ENCODE results near the gene RTN4R.
"Not testable (repeated sequence)": the region's sequence is repeated elsewhere in the genome, so short reads cannot be mapped to it uniquely, and the experiment has no call there.

The RTN4R gene

DNA sequence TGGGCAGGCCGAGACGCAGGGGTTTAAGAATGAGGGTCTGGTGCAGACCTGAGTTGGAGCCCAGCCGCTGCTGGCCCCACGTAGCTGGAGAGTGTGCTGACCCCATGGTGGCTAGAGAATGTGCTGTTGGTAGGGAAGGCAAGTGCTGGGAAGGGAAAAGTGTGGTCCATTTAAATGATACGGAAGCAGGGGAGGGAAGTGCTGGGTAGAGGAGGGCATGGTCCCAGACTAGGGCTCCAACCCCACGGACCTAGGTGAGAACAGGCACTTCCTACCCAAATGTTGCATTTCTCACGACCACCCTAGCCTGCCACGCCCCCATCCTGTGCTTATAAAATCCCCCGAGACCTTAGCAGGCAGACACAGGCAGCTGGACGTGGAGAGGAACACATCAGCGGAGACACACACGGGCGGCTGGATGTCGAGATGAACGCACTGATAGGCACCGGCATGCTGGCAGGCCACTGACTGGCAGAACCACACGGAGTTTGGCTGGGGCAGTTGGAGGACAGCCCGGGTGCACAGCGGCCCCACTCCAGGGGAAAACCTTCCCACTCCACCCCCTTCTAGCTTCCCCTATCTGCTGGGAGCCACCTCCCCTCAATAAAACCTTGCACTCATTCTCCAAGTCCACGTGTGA lies 18.8 kb upstream of the RTN4R start:
- FAIRE-seq, result not testable (repeated sequence)

DNA sequence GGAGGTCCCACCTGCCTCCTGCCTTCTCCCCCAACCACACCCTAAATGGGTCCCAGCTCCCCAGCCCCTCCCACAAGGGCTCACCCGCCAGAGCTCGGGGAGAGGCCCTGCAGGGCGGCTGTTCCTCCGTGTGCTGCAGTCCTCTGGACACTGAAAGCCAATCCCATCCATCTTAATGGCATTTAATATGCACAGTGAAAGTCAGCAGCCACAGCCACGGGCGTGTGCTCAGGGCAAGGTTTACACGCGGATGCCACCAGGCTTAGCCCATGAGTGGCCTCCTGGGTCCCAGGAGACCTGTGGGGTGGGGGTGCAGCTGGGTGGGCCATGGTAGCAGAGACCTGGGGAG lies 18.2 kb upstream of the RTN4R start:
- FAIRE-seq, result not testable (repeated sequence)

DNA sequence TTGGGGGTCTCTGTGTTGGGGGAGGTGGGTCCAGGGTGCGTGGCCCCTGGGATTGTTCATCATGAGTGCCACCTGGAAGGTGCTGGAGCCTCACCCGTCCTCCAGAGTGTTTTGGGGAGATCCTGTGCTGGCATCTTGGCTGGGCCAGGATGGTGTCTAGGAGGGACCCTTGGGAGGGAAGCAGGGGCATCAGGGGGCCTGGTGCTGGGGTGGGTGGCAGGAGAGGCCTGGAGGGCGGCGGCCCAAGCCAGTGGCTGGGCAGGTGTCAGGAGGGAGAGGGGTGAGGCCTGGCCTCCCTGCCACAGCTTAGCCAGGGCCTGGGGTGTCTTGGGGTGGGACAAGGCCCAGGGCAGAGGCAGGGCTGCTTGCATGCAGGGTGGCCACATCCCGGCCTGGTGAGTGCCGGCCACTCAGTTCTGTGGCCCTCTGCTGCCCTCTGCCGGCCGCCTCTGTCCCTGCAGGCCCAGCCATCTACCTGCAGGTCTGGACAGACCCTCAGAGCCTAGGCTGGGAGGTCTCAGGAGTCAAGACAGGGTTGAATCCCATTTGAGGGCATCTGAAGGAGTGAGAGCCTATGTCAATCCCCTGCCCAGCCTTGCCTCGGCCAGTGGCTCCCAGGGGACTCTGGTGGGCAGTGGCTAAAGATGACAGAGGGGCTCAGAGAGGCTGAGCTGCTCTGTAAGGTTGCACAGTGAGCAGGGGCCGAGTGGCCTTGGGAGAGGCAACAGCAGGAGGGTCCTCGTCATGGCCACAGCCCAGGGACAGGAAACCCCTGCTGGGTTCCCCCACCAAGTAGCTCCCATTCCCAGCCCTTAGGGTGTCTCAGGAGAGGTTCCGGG lies 17.6 kb upstream of the RTN4R start:
- FAIRE-seq, result not testable (repeated sequence)

DNA sequence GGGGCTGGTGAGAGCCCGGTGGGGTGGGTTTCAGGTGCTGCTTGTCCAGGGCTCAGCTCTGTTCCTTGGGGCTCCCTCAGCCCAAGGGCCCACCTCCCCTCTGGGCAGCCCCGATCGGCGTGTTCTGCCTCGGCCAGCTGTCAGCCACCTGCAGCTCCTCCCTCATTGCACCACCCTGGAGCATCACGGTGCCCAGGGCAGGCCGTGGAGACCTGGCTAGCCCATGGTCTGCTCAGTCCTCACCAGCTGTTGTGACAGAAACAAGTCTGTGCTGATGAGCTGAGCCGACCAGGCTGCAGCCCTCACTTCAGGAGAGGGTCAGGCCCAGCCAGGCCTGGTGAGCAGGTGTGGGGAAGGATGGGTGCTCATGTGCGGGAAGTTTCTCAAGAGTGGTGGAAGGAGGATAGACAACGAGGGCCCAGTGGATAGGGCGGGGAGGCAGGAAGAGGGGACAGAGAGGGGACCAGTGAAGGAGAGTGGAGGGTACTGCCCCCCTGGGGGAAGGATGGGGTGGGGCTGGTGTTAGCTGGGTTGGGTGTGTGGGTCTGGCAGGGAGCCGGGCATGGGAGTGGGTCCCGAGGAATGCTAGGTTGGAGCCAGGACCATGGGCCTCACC lies 16.5 kb upstream of the RTN4R start:
- no peak for FAIRE-seq

DNA sequence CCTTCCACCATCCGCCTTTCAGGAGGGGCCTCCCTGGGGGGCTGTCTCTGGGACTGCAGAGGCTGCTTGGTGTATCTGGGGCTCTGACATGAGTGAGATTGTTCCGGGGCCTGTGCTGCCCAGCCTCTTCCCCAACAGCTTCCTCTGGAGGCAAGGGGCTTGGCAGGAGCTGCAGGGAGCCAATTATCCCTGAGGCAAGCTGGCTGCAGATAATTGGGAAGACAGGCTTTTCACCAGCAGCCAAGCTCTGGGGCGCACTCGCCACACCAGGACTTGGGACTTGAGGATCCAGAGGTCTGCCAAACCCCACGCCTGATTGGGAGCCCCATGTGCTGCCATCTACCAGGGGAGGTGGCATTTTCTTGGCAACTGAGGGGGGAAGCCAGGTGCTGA lies 15.6 kb upstream of the RTN4R start:
- FAIRE-seq, result no peak

DNA sequence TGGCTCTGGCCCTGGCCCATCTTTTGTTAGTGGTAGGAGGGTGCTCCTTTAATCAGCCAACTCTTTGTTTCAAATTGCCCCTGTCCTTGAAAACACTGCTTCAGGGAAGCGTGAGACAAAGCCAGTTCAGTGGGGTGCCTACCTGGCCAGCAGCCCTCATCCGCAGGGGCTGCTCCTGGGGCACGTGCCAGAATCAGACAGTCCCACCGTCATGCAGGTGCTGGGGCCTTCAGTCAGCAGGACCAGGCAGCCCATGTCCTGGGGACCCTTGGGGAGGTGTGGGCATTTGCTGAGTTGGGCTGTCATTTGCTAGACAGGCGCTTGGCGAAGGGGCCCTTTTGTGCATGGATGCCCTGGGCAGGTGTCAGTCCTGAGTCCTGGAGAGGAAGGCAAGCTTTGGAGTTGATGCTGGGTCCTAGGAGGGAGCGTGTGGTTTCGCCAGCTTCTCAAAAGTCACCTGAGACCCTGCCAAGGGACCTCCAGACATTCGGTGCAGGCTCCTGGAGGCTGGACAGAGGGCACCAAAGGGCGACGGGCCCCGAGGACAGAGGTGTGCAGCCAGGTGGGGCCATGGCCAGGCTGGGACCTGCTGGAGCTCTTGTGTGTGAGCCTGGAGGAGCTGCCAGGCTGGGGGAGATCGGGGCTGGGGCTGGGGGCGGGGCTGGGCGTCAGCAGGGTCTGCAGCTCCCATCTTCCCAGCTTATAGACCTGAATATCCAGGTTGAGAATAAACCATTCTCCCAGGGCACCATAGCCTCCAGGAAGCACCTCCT lies 15.0 kb upstream of the RTN4R start:
- no peak for FAIRE-seq

DNA sequence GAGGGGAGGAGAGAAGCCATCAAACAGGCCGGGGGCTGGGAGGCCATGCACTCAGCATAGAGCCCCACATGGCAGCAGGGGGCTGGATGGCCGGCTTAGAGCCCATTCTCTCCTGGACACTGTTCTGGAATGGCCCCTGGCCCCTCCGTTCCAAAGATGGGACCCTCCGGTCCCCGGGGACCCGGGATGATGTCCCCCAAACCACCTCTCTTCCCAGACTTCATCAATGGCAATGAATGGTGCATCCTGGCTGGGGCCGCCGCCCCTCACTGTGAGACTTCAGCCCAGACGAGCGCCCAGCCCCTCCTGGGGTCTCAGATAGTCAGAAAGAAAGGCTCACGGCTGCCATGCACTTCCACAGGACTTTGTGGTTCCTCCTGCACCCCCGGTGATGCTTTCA lies 13.8 kb upstream of the RTN4R start:
- FAIRE-seq, result no peak

DNA sequence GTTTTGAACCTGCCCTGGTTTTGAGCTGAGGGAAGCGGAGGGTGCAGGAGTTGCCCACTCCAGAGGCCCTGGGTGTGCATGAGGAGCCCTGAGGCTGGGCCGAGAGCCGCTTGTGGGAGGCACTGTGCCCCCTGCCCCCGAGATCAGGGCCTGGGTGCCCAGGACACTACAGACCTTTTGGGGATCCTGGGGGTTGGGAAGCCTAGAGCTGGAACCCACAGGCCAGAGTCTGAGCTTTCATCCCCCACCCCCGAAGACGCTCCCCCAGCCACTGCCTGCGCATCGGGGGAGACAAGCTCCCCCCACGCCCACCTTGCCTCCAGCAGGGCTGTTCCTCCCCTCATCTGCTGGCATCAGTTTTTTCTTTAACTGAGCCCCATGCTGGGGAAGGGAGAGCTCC lies 13.4 kb upstream of the RTN4R start:
- FAIRE-seq, result not testable (repeated sequence)

DNA sequence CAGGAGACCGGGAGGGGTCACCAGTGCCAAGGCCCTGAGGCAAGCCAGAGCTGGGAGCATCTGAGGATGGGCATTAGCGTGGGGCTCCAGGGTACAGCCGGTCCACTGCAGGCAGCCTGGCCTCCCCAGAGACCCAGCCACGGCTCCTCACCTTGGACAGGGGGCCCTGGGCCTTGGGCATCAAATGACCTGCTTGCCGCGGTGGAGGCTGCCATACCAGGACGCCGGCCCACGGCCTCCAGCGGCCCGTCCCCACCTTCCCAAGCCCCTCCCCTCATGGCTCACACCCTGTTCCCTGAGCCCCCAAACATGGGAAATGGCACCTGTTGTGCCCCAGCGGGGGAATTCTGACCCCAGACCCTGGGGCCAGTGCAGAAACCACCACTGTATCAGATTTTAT lies 12.7 kb upstream of the RTN4R start:
- FAIRE-seq, result no peak

DNA sequence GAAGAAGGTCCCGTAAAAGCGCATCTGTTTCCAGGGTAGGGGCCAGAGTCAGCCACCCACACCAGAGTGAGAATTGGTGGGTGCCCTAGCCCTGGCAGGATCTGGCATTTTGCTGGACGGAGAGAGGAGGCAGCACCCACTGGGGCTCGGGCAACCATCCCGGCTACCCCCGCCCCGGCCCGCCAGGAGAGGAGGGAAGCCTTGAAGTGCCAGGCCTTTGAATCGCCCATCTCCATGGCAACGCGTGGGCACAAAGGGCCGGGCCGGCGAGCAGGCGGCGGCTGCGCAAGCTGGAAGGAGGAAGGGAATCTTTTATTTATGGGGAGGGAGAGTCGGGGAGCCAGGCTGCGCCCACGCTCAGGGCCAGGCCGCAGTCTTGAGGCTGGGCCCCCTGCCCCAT lies 12.0 kb upstream of the RTN4R start:
- FAIRE-seq, result not testable (repeated sequence)

DNA sequence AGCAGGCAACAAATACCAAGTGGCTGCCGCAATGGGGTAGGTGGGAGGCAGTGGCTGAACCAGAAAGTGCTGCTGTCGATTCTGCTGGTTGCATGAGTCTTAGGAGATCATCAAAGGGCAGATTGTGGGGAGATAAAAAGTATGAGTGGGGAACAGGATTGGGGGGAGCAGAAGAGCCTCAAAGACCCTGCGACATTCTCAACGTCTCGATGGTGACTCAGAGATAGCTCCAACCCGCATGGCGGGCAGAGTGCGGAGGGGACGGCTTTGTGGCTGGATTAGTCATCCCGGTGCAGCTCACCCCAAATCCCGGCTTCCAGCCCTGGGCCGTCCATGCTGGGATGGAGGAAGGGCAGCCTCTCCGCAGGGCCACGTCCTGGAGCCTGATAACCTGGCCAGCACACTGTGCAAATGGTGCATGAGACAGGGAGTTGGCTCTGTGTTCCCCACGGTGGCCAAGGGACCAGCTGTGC lies 11.6 kb upstream of the RTN4R start:
- FAIRE-seq, result no peak

DNA sequence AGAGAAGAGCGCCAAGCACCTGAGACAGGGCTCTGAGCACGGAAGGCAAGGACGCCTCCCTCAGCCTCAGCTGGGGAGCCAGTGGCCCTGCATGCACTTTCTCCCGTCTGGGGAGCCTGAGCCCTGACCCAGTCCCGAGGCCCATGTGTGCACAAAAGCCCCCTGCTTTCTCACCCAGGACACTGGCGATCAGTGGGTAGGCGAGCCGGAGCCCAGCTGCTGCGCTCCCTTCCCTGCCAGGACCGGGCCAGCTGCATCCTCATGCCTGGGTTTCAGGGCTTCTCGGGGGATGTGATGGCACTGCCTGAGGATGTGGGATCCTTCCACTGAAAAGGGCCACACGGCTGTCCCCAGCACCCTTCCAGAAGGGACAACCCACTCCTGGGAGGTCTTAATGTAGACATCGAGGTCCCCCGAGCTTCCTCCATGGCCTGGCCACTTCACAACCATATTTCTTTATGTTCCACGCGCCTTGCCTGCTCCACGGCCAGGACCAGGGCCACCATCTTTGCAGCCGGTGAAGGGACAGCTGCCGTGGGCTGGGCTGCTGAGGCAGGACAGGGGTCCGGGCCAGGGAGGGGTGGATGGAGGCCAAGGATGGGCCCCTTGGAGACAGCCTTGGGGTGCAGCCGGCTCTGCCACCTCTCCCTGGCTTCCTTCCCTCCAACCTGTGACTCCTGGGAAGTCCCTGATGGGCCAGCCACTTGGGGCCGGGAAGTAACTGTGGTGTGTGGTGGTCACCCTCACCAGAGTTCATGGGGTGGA lies 10.8 kb upstream of the RTN4R start:
- FAIRE-seq, result not testable (repeated sequence)

DNA sequence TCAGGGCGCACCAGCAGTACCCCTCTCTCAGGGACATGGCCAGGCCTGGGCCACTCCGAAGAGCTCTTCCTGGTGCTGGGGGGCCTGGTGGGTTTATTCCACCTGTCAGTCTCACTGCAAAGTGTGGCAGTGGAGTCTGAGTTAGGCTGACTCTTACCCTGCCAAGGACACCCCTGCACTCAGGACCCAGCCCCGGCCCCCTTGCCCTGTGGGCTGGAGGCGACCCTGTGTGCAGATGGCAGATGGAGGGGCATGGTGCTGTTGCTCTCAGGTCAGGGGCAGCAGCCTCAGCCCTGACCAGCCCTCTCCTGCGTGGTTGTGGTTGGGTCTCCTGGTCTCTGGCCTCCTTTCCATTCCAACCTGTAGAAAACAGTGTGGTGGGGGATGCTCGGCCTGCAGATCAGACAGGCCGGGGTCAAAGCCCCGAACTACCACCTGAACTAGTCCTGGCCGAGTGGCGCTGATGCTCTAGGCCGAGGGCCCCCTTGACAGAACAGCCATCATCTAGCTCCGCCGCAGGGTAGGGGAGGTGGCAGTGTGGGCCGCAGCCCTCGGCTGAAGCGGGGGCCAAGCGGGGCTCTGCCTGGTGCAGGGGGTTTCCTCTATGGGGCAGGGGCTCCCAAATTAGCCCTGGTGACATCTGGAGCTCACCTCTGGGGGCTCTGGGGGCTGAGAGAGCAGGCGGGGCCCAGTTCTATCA lies 10.0 kb upstream of the RTN4R start:
- FAIRE-seq, result not testable (repeated sequence)

DNA sequence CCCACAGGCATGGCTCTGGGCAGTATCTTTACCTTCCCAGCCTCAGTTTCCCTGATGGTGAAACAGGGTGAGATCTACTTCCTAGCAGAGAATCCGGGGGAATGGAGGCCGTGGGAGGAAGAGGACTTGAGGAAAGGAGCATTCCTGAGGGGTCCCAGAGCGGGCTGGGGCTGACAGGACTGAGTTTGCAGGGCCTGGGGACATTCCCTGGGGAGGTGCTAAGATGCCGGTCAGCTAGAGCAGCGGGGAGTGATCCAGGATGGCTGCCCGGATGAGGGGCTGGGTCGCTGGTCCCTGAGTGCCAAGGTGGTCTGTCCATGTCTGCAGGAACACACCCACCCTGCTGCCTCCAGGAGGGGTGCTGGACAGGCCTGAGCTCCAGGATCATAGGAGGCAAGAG lies 8.3 kb upstream of the RTN4R start:
- no peak for FAIRE-seq

DNA sequence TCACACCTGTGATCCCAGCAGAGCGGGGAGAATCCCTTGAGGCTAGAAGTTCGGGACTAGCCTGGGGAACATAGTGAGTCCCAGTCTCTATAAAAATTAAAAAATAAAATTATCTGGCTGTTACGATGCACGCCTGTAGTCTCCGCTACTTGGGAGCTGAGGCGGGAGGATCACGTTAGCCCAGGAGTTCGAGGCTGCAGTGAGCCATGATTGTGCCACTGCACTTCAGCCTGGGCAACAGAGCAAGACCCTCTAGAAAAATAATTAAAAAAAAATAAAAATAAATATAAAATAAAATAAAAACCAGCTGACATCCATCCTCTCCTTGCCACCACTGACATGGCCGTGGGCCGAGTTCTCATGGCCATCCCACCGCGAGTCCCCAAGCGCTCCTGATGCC lies 7.7 kb upstream of the RTN4R start:
- no peak for FAIRE-seq

DNA sequence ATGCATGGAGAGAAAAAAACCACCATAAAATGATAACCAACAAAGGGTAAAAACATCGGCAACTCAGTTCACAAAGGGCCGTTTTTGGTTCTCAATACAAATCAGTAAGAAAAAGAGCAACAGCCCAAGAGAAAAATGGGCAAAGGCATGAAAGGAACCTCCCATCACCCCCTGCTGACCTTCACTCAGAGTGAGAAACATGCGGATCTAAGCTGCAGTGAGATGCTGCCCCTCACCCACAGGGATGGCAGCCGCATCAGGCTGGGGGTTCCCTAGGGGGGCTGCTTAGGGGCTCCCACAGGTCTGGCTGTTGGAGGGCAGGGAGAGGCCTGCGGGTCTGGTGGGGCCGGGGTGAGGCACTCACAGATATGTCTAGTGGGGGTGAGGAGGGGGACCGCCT lies 7.2 kb upstream of the RTN4R start:
- FAIRE-seq, result peak; percentile 80

DNA sequence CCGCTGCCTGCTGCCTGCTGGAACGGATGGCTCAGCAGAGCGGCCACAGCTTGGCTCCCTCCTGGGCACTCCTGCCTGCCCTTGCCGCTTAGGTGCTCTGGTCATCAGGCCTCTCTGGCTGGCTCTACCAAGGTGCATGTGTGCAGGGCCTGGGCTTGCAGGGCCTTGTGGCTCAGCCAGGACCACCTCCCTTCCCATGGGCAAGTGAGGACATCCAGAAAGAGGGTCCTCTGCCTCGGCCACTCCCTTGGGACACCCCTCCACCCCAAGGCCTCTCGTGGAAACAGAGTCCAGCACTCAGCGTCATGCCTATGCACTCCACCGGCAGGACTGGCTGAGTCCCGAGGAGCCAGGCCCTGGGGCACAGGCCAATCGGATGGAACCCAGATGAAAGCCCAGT lies 6.3 kb upstream of the RTN4R start:
- FAIRE-seq, result not testable (repeated sequence)

DNA sequence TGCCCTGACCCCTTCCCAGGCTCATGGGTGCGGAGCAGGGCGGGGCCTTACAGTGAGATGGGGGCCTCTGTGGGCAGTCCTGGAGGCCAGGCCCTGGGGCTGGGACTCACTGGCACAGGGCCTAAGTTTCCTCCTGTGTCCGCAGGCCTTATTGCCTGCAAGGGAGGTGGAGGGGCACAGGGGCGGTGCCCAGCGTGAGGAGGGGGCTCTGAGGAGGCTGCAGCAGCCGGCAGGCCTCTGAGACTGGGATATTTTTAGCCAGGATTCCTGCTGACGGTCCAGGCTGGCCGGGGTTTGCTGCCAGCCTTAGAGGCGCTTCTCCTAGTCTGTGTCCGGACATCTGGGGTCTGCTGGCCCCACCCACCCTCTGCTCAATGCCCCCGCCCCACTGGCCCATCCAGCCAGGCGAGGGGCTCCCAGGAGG lies 5.7 kb upstream of the RTN4R start:
- FAIRE-seq, result no peak

DNA sequence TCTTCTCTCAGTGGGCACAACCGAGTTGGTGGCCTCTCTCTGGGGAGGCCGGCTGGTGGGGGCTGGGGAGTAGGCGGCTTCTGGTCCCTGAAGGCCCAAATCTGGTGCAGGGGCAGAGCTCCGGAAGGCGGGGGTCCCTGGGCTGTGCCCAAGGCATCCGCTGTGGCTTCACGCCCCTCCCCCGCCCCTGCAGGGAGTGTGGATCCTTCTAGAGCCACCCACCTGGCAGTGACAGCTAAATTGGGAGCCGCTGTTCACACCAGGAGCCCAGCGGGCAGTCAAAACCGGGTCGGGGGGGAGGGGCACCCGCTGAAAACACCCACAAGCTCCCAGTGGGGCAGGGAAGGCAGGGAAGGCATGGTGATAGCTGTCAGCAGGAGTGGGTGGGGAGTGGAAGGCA lies 4.6 kb upstream of the RTN4R start:
- no peak for FAIRE-seq

DNA sequence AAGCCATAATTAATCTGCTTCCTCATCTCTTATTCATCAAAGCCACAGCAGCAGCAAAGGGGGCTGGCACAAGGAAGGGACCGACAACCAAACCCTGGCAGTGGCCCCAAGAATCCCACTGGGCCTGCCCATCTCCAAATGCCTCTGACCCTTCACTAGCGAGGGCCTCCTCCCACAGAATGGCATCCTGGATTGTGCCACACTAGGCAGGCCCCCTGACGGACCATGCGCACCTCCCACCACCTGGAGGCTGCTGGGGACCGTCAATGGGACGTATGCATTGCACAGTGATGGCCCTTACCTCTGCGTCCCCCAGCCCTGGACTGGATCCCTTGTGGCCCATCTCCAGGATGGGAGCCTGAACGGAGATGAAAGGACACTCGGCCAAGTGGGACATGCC lies 4.1 kb upstream of the RTN4R start:
- no peak for FAIRE-seq

DNA sequence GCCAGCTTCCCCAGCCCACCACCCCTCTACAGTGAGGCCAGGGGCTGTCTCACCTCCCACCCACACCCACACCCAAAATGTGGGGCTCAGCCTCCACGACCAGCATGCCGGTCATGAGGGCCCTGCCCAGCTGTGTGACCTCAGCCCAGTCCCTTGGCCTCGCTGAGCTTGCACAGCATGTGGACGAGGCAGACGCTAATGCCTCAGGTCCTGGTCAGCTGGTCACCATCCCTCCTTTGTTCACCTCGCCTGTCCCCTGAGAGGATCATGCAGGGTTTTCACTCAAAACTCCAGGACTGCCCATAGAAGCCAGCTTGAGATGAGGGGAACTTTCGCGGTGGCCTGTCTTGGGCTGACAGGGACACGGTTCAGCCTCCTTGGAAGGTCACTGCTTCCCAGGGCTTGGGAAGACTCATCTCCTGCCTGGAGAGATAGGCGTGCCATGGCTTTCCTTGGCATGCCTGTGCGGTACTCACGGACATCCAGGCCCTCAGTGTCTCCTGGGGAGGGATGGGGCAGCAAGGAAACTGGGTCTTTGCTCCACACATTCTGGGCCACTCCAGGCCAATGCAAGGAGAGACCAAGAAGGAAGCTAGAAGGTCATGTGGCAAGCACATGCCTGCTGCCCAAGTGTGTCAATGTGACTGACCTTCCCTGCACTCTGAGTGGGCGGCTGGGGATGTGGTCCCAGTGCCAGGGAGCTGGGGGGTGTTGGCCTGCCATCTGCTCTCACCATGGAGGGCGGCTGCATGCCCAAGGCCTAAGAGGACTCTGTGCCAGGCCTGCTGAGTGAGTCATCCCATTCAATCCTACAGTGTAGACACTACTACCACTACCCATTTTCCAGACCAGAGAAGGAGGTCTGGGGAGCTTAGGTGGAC lies 3.2 kb upstream of the RTN4R start:
- no peak for FAIRE-seq

Data from colon (tissue), 2 donors.